Stomach (tissue), 4 donors: ENCODE data around the gene RXFP2.

ENCODE experiments used
- CTCF ChIP-seq, 7 experiments: fragments of 450-650 bp in 4 of 7; fragments of 200-600 bp in 3 of 7; sonication (generic) in 3 of 7; IDR thresholded peaks; one replicate each; pipeline ENCODE4 v1.5.1; 2016 to 2019; ENCODE audit warnings: antibody characterized with exemption in 7 of 7, control low read depth in 2 of 7, mild to moderate bottlenecking in 1 of 7
- POLR2AphosphoS5 ChIP-seq, 3 donors: sonication (generic); formaldehyde crosslinking; IDR thresholded peaks; one replicate each; pipeline ENCODE4 v1.6.1; 2016; ENCODE audit warnings: antibody characterized with exemption in 3 of 3

- TF ChIP-seq CTCF (IDR thresholded peaks at IDR 0.05) (no peak), POLR2AphosphoS5 (IDR thresholded peaks at IDR 0.05) (no peak)
Measured at GRCh38 chr13:31826521-31826920, 87.2 kb downstream of the RXFP2 start.
